GM21825 (cell line): ENCODE results near the gene NOG.

Source experiments
- ATAC-seq: cut with Tn5 transposase; IDR thresholded peaks from one replicate; pipeline ENCODE4 v1.9.1; 2021; ENCODE audit warnings: mild to moderate bottlenecking, moderate library complexity; ENCODE audit not compliant: unreplicated experiment

NOG gene

DNA sequence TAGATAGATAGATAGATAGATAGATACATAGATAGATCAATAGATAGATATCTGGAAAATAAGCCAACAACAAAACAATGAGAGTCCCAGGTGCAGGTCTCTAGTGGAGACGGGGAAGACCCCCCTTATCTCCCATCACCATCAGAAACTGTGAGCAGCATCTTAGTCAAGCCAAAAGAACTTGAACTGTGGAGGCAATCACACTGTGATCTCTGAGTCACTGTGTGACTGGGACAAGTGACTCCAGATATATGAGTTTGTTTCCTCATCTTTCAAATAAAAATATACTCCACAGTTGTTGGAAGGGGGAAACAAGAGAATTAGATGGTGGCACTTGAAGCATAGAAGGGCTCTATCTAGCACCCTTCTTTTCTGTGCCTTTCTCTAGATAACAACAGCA is 42.1 kb downstream of the NOG start:
- ATAC-seq = no peak

DNA sequence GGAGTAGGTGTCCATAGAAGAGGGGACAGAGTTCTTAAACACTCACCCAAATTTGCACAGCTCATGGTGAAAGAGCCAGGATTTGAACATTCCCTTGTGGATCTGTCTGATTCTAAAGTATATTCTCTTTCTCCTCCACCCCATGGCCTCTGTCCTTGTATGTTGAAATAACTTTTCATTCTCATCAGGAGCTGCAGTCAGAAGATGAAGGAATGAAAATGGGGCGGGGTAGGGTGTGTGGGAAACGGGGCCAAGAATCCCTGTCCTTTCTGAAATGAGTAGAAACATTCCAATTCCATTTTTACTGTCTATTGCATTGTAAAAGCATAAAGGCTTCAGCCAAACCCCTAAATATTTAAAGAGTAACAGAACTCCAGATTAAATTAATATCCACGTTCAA is 42.8 kb downstream of the NOG start:
- ATAC-seq = no peak

DNA sequence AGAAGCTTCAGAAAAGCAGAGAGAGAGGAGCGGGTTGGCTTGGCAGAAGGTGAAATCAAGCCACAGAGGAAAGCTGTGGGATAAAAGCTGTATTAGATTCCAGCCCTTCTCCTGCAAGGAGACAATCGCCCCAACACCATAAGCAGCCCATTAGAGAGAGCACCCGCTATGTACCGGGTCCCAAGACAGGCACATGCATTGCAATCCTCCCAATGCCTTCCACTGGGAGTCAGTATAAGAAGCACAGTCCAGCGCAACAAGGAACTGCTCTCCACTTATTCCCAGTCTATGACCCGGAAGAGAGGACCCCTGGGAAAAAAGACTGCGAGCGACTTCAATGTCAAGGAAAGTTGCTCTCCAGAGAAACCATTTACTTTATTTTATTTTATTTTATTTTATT is 43.8 kb downstream of the NOG start:
- ATAC-seq = no peak

DNA sequence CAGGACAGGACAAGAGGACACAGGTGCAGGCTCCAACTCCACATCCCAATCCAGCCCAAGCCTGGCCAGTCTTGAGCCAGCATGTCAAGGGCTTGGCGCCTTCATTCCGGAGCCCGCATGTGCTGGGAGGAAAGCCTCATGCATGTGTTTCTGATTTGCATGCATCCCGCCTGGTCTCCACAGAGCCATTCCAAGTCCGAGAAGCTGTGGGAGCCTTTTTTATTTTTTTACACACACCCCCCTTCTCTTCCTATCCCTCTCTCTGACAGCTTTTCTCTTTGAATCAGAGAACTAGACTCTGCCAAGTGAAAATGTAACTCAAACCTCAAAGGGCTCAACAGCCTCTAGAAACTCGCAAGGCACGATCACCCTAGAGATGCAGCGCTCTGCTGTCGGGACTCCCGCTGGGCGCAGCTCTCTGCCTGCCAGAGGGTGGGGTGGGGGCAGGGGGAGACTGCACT is 45.1 kb downstream of the NOG start:
- no peak for ATAC-seq

DNA sequence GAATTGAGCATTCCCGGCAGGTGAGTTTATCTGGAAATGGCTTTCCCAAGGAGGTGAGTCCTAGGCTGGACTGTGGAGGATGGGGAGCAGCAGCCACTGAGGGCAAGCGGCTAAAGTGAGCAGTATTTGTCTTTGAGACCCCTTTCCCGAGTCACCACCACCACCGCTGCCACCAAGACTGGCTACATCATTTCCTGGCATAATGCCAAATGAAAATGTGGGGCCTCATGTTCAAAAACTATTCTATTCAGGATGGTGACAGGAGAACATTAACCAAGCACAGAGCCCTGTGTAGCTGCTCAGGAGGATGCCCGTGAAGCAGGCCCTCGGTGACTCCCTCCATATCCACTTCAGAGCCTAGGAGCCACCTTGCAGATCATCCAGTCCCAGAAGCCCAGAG is 46.0 kb downstream of the NOG start:
- ATAC-seq = no peak

DNA sequence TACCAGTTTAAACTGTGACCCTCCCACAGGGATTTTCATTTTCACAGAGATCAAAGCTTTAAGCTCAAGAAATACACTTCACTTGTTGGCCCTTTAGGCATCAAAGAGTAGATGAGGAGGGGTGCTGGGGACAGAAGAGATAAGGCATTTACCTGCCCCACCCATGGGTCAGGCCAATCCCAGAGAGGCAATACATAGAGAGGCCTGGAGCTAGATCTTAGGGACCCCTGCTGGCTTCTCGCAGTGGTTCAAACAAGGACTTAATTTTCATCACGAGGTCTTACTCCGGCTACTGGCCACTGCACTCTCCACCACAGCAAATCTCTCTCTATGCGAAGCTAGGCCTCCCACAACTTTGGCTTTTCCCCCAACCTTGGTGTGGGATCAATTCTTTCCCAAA is 46.6 kb downstream of the NOG start:
- no peak for ATAC-seq

DNA sequence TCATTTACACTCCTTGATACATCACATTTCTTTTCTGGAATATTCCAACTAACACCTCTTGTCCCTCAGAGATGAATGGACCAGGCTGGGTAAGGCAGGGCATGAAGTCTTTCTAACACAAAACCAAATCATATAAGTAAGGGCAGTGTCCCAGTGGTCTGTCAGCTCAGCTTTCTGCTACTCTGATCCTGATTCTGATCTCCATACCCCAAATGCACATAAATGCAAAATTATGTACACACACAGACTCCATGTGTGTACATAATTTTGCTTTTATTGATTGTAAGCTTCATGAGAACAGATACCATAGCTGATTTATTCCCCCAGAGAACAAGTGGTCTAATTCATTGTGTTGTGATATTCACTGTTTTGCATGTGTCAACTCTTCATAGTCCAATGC is 47.9 kb downstream of the NOG start:
- ATAC-seq = no peak

DNA sequence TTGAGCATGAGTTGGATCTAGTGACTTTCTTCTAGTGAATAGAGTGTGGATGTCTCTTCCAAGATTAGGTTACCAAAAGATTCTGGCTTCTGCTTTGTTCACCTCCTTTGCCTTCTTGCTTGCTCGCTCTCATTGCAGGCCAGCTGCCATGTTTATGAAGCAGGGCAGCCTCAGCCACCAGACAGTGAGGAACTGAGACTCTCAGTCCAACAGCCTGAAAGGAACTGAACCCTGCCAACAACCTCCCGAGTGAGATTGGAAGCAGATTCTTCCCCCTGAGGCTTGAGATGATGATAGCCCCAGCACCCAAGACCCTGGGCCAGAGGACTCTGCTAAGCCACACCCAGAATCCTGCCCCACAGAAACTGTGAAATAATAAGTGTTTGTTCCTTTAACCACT is 48.4 kb downstream of the NOG start:
- ATAC-seq = no peak

DNA sequence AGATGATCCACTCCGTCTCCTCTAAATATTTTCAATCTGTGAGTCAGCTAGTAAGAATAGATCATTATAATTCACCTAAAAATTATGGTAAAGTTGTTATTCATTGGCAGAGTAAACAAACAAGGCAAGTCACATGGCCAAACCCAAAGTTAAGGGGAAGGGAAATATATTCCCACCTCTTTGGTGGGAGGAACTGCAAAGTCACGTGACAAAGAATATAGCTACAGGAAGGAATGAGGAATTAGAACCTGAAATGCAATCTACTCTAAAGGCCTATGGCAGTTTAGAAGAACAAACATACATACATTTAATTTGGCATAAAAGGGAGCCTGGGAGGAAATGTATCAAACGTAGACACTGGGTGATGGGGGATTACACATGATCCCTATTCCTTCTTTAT is 48.9 kb downstream of the NOG start:
- ATAC-seq = no peak
